ENCODE results near the gene GUCY2C. TPM values are rescaled to one million over a fixed set of nuclear protein-coding genes. Genes with fewer than 3 reads are reported as not detected.

Gene GUCY2C
- total RNA-seq, 2 experiments from 2014 or later = 0.16 to 0.32 TPM

- H3K4me2 ChIP-seq (ENCODE audit: low read length) = peak overlapping the region; percentile 67
- CTCF ChIA-PET (ENCODE audit: unreplicated experiment) = interaction anchor here (0.6 kb wide), 1 partner anchor 90 kb away, joined by 4 read pairs; no protein-coding TSS in a partner anchor
- intact Hi-C loops (cut with micrococcal nuclease; ENCODE audit: unreplicated experiment) = loop anchor here (5.0 kb wide), 1 partner anchor 338 kb away; no protein-coding TSS in a partner anchor
Measured at GRCh38 chr12:14575585-14575984, 120.8 kb downstream of the GUCY2C start.

GRCh38 chr12:14573118-14573517, 123.3 kb downstream of the GUCY2C start:
- H3K9me3 ChIP-seq (ENCODE audit: low read length) = no peaks in the 10 kb centered on the region
- 0 out of 2 replicates have a peak overlapping the region, but pooled peaks have one; percentile 27 for H2AFZ ChIP-seq (ENCODE audit: low read length)
- TF ChIP-seq CTCF (conservative IDR thresholded peaks at IDR 0.05; ENCODE audit: low read length) (no peak), EZH2phosphoT487 (IDR thresholded peaks at IDR 0.05; ENCODE audit: borderline replicate concordance, low read depth, low read length) (no peak)
- CTCF ChIA-PET (ENCODE audit: unreplicated experiment) = interaction anchor here (1.0 kb wide), 1 partner anchor 56 kb away, joined by 3 read pairs; no protein-coding TSS in a partner anchor
- BruUV-seq (replicated peaks) = no TSS peak
- H3K4me3 ChIP-seq (ENCODE audit: low read depth, low read length, poor library complexity, severe bottlenecking) = no peak overlapping the region
- no peaks in the 10 kb centered on the region for H3K9me2 ChIP-seq (ENCODE audit: insufficient read depth, low read length)
- intact Hi-C loops (cut with micrococcal nuclease; ENCODE audit: unreplicated experiment) = no loop called here
- POLR2A ChIA-PET = interaction anchor here (0.6 to 1.9 kb wide), 3 partner anchors 11 to 46 kb away, joined by 3 to 10 read pairs (median 4); no protein-coding TSS in a partner anchor
- DNase-seq (ENCODE audit: low spot score) = no peak
- peaks cover 42% of the 10 kb centered on the region for H3K4me1 ChIP-seq (ENCODE audit: insufficient read depth, low read length, poor library complexity, severe bottlenecking)
- H3K27ac ChIP-seq (ENCODE audit: low read depth, low read length, poor library complexity, severe bottlenecking) = no peak overlapping the region
- H4K20me1 ChIP-seq (ENCODE audit: insufficient read depth, low read length) = no peaks in the 10 kb centered on the region
- no peaks in the 10 kb centered on the region for H3K79me2 ChIP-seq (ENCODE audit: insufficient read depth, low read depth, low read length)
- no peaks in the 10 kb centered on the region for H3K36me3 ChIP-seq (ENCODE audit: insufficient read depth, low read length)
- no peak overlapping the region for H3K4me2 ChIP-seq (ENCODE audit: low read length)

More at GRCh38 chr12:14575585-14575984, 120.8 kb downstream of the GUCY2C start:
- no peaks in the 10 kb centered on the region for H3K79me2 ChIP-seq (ENCODE audit: insufficient read depth, low read depth, low read length)
- no peaks in the 10 kb centered on the region for H3K36me3 ChIP-seq (ENCODE audit: insufficient read depth, low read length)
- H3K9me2 ChIP-seq (ENCODE audit: insufficient read depth, low read length) = no peaks in the 10 kb centered on the region
- TF ChIP-seq EZH2phosphoT487 (IDR thresholded peaks at IDR 0.05; ENCODE audit: borderline replicate concordance, low read depth, low read length) = no peak
- no peak for TF ChIP-seq CTCF (conservative IDR thresholded peaks at IDR 0.05; ENCODE audit: low read length)
- no peaks in the 10 kb centered on the region for H4K20me1 ChIP-seq (ENCODE audit: insufficient read depth, low read length)
- H3K27ac ChIP-seq (ENCODE audit: low read depth, low read length, poor library complexity, severe bottlenecking) = peak overlapping the region; percentile 93
- peak overlapping the region; percentile 90 for H2AFZ ChIP-seq (ENCODE audit: low read length)
- H3K4me3 ChIP-seq (ENCODE audit: low read depth, low read length, poor library complexity, severe bottlenecking) = peak overlapping the region; percentile 3
- no TSS peak for BruUV-seq (replicated peaks)
- DNase-seq (ENCODE audit: low spot score) = no peak
- POLR2A ChIA-PET = interaction anchor here (0.6 to 3.9 kb wide), 8 partner anchors 8 to 386 kb away, joined by 3 to 23 read pairs (median 4); no protein-coding TSS in a partner anchor
- H3K9me3 ChIP-seq (ENCODE audit: low read length) = no peaks in the 10 kb centered on the region
- peaks cover 62% of the 10 kb centered on the region for H3K4me1 ChIP-seq (ENCODE audit: insufficient read depth, low read length, poor library complexity, severe bottlenecking)

GRCh38 chr12:14572401-14572800, 124.0 kb downstream of the GUCY2C start:
- ChIA-PET CTCF (ENCODE audit: unreplicated experiment) (interaction anchor here (1.0 kb wide), 1 partner anchor 56 kb away, joined by 3 read pairs; no protein-coding TSS in a partner anchor), POLR2A (interaction anchor here (0.6 to 1.9 kb wide), 3 partner anchors 10 to 47 kb away, joined by 3 to 10 read pairs (median 4); no protein-coding TSS in a partner anchor)
- Histone ChIP-seq H3K36me3 (ENCODE audit: insufficient read depth, low read length) (no peaks in the 10 kb centered on the region), H4K20me1 (ENCODE audit: insufficient read depth, low read length) (no peaks in the 10 kb centered on the region), H3K4me2 (ENCODE audit: low read length) (no peak overlapping the region), H2AFZ (ENCODE audit: low read length) (no peak overlapping the region; the same call in 1 of the 2 replicates), H3K4me3 (ENCODE audit: low read depth, low read length, poor library complexity, severe bottlenecking) (no peak overlapping the region), H3K27ac (ENCODE audit: low read depth, low read length, poor library complexity, severe bottlenecking) (no peak overlapping the region), H3K79me2 (ENCODE audit: insufficient read depth, low read depth, low read length) (no peaks in the 10 kb centered on the region), H3K9me3 (ENCODE audit: low read length) (no peaks in the 10 kb centered on the region), H3K9me2 (ENCODE audit: insufficient read depth, low read length) (no peaks in the 10 kb centered on the region), H3K4me1 (ENCODE audit: insufficient read depth, low read length, poor library complexity, severe bottlenecking) (peaks cover 41% of the 10 kb centered on the region)
- DNase-seq (ENCODE audit: low spot score) = peak; percentile 64
- intact Hi-C loops (cut with micrococcal nuclease; ENCODE audit: unreplicated experiment) = loop anchor here (1.0 kb wide), 1 partner anchor 92 kb away; no protein-coding TSS in a partner anchor
- TF ChIP-seq EZH2phosphoT487 (IDR thresholded peaks at IDR 0.05; ENCODE audit: borderline replicate concordance, low read depth, low read length) (no peak), CTCF (conservative IDR thresholded peaks at IDR 0.05; ENCODE audit: low read length) (peak; percentile 82)
- no TSS peak for BruUV-seq (replicated peaks)
